ENCODE results near the gene RNASEH2B. TPM values are rescaled to one million over a fixed set of nuclear protein-coding genes. Genes with fewer than 3 reads are reported as not detected.

The RNASEH2B gene
- total RNA-seq, 1 donor from 2014 or later, result 20.0 TPM

DNA sequence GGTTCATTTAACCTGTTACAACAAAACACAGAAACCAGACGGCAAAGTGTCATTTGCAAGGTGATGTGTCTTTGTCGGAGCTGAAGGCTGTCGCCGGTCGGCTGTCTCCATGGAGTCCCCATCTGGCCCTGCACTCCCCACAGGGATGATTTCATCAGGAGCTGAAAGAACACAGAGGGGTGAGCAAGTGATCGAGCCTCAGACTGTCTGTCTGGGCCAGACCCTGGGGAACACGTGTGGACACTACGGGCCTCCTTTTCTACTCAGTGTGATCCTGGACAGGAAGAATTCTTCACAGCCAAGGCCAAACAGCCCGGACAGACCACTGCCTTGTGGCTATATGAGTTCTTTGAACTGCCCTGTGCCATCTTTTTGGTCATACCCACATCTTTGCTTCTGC lies 85.1 kb downstream of the RNASEH2B start:
- H3K27me3 Mint-ChIP-seq (ENCODE audit: unreplicated experiment), result peaks cover 24% of the 10 kb centered on the region
- TF ChIP-seq, protein P1, sequence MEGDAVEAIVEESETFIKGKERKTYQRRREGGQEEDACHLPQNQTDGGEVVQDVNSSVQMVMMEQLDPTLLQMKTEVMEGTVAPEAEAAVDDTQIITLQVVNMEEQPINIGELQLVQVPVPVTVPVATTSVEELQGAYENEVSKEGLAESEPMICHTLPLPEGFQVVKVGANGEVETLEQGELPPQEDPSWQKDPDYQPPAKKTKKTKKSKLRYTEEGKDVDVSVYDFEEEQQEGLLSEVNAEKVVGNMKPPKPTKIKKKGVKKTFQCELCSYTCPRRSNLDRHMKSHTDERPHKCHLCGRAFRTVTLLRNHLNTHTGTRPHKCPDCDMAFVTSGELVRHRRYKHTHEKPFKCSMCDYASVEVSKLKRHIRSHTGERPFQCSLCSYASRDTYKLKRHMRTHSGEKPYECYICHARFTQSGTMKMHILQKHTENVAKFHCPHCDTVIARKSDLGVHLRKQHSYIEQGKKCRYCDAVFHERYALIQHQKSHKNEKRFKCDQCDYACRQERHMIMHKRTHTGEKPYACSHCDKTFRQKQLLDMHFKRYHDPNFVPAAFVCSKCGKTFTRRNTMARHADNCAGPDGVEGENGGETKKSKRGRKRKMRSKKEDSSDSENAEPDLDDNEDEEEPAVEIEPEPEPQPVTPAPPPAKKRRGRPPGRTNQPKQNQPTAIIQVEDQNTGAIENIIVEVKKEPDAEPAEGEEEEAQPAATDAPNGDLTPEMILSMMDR (IDR thresholded peaks at IDR 0.05), result no peak
- no peak overlapping the region for H3K4me3 Mint-ChIP-seq (ENCODE audit: unreplicated experiment)
- H3K9me3 Mint-ChIP-seq (ENCODE audit: unreplicated experiment), result no peaks in the 10 kb centered on the region
- no peaks in the 10 kb centered on the region for H3K36me3 Mint-ChIP-seq (ENCODE audit: unreplicated experiment)
- DNase-seq (ENCODE audit: extremely low spot score, unreplicated experiment), result no peak
- H3K27ac Mint-ChIP-seq (ENCODE audit: unreplicated experiment), result no peak overlapping the region
- peaks cover 7% of the 10 kb centered on the region for H3K4me1 Mint-ChIP-seq (ENCODE audit: unreplicated experiment)

DNA sequence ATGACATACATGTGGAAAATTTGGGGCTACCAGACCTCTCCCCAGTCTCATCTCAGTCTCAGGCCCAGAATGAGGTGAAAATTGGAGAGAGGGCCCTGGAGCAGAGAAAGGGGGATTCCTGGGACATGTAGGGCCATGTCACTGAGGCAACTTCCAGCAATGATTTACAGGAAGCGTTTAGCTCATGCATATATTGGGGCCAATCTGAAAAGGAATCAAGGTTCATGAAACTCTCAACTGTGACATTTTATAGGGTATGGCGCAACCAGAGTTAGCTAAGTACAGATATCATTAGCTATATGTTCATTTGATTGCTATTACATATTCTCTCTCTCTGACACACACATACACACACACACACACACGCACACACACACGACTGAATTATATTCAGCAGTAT lies 86.3 kb downstream of the RNASEH2B start:
- Mint-ChIP-seq H3K27me3 (ENCODE audit: unreplicated experiment) (peaks cover 24% of the 10 kb centered on the region), H3K36me3 (ENCODE audit: unreplicated experiment) (no peaks in the 10 kb centered on the region)

DNA sequence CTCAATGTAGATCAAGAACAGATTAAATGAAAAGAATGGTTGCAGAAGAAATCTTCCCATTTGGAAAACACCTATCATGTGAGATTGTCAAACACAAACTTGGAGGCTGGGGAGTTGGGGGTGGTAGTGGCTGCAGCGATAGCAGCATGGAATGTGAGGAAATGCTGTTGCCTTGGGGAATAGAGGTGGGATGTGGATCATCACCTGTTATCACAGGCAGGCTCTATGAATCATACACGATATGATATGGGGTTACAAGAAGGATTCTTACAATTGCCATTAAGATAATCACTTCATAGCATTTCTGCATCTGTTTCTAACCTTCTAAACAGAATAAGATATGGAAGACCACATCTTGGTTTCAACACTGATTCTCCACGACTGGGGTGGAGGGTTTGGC lies 88.7 kb downstream of the RNASEH2B start:
- TF ChIP-seq, protein P1 (IDR thresholded peaks at IDR 0.05), result no peak
- no peaks in the 10 kb centered on the region for H3K9me3 Mint-ChIP-seq (ENCODE audit: unreplicated experiment)
- DNase-seq (ENCODE audit: extremely low spot score, unreplicated experiment), result no peak
- peaks cover 38% of the 10 kb centered on the region for H3K27me3 Mint-ChIP-seq (ENCODE audit: unreplicated experiment)
- peaks cover 2% of the 10 kb centered on the region for H3K4me1 Mint-ChIP-seq (ENCODE audit: unreplicated experiment)
- no peaks in the 10 kb centered on the region for H3K36me3 Mint-ChIP-seq (ENCODE audit: unreplicated experiment)
- H3K4me3 Mint-ChIP-seq (ENCODE audit: unreplicated experiment), result no peak overlapping the region
- no peak overlapping the region for H3K27ac Mint-ChIP-seq (ENCODE audit: unreplicated experiment)

More for the DNA sequence above, 86.3 kb downstream of the RNASEH2B start:
- H3K4me3 Mint-ChIP-seq (ENCODE audit: unreplicated experiment), result no peak overlapping the region
- no peak overlapping the region for H3K27ac Mint-ChIP-seq (ENCODE audit: unreplicated experiment)
- DNase-seq (ENCODE audit: extremely low spot score, unreplicated experiment), result no peak
- H3K4me1 Mint-ChIP-seq (ENCODE audit: unreplicated experiment), result peaks cover 4% of the 10 kb centered on the region
- no peaks in the 10 kb centered on the region for H3K9me3 Mint-ChIP-seq (ENCODE audit: unreplicated experiment)
- TF ChIP-seq, protein P1 (IDR thresholded peaks at IDR 0.05), result no peak

DNA sequence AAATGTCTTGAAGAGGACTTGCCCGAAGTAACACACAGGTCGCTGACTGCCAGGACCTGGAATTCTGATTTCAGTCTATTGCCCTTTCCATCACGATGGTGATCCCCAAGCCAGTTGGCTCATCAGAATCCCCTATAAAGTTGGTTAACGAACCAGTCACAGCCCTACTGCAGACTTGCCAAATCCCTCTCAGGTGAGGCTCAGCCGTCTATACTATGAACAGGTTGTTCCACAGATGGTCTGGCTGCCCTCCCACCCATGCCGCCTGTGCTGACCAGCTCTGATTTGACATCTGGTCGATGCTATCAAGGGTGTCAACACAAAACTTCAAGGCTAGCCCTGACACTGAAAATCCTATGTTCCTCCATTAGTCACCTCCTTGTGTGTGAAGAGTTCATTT lies 90.0 kb downstream of the RNASEH2B start:
- no peak for DNase-seq (ENCODE audit: extremely low spot score, unreplicated experiment)
- H3K36me3 Mint-ChIP-seq (ENCODE audit: unreplicated experiment), result no peaks in the 10 kb centered on the region
- H3K4me1 Mint-ChIP-seq (ENCODE audit: unreplicated experiment), result no peaks in the 10 kb centered on the region
- H3K27me3 Mint-ChIP-seq (ENCODE audit: unreplicated experiment), result peaks cover 45% of the 10 kb centered on the region
- TF ChIP-seq, protein P1 (IDR thresholded peaks at IDR 0.05), result no peak
- no peak overlapping the region for H3K4me3 Mint-ChIP-seq (ENCODE audit: unreplicated experiment)
- H3K27ac Mint-ChIP-seq (ENCODE audit: unreplicated experiment), result no peak overlapping the region
- no peaks in the 10 kb centered on the region for H3K9me3 Mint-ChIP-seq (ENCODE audit: unreplicated experiment)

DNA sequence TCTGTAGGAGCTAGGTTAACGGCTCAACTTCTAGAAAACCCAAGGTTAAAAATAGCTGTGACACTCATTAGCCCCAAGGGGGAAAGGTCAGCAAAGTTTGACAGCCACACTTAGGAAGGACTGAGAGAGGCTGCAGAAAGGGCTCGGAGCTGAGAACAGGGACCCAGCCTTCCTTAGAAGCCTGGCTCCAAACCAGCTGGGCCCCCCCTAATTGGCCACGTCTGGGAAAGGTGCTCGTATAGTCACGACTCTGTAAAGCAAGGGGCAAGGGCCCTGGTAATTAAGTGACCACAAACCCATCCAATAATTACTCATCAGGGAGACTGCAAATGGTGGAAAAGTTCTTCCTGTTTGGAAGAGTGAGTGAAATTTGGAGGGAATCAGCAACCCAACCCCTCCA lies 90.5 kb downstream of the RNASEH2B start:
- Mint-ChIP-seq H3K27ac (ENCODE audit: unreplicated experiment) (no peak overlapping the region), H3K27me3 (ENCODE audit: unreplicated experiment) (peaks cover 45% of the 10 kb centered on the region), H3K9me3 (ENCODE audit: unreplicated experiment) (no peaks in the 10 kb centered on the region), H3K36me3 (ENCODE audit: unreplicated experiment) (no peaks in the 10 kb centered on the region), H3K4me3 (ENCODE audit: unreplicated experiment) (no peak overlapping the region), H3K4me1 (ENCODE audit: unreplicated experiment) (no peaks in the 10 kb centered on the region)
- TF ChIP-seq, protein P1 (IDR thresholded peaks at IDR 0.05), result no peak
- DNase-seq (ENCODE audit: extremely low spot score, unreplicated experiment), result no peak
